NCI-H2171 (cell line): ENCODE data around the gene SLC12A3.

ENCODE experiments used
- DNase-seq: peaks from one replicate; lab custom pipeline; 2025; lab: John Stamatoyannopoulos, UW

The SLC12A3 gene

DNA sequence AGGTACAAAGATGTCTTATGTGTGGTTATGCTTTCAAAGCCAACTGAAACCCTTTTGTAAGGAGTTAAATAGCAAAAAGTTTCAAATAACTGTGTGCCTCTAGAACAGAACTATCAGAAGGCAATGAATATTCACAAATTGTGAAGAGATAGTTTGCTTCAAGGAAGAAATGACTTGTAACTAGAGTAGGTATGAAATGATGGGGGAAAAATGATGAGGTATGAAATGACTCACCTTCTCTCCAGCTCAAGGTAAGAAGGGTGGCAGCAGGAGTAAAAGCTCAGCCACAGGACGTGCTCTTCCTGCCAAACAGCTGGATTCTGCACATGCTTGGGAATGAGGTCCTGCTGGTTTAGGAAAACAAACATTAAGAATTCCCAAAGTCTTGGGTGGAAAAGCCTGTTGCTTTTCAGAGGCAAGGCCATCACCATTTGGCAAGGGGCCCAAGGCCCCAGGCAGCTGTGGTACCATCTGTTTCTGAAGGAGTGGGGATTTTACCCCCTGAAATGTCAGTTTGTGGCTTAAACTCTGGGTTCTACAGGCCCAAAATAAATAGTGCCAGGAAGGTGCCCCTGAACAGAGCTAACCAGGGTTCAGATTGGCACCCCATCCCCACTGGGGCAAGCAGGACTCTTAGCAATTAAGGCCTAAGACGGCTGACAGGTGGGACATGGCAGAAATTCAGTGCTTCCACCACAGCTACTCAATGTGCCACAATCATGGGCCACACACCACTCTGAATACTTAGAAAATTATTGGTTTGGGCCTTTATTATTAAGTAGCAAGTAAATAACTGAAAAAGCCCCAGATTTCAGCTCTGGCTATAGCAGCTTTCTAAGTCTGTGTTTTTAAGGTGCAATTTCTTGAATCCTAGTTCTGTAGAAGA is 80.2 kb downstream of the SLC12A3 start:
- DNase-seq: no peak

DNA sequence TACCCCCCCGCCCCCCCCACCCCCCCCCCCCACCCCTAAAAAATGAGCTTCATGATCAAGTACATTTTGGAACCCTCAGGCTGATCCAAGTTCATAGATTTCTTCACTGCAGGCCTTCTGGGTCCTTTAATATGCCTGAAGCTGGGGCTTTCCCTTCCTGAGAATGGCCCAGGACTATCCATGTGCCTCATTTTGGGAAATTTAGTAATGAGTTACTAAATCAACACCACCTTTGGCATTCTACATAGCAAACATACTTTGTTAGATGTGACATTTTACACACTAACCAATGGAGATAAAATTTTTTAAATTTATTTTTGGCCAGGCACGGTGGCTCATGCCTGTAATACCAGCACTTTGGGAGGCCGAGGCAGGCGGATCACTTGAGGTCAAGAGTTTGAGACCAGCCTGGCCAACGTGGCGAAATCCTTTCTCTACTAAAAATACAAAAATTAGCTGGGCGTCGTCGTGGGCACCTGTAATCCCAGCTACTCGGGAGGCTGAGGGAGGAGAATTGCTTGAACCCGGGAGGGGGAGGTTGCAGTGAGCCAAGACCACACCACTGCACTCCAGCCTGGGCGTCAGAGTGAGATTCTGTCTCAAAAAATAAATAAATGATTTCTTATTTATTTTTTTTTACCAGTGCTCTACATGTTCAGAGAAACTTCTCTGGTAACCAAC is 81.0 kb downstream of the SLC12A3 start:
- DNase-seq: no peak

DNA sequence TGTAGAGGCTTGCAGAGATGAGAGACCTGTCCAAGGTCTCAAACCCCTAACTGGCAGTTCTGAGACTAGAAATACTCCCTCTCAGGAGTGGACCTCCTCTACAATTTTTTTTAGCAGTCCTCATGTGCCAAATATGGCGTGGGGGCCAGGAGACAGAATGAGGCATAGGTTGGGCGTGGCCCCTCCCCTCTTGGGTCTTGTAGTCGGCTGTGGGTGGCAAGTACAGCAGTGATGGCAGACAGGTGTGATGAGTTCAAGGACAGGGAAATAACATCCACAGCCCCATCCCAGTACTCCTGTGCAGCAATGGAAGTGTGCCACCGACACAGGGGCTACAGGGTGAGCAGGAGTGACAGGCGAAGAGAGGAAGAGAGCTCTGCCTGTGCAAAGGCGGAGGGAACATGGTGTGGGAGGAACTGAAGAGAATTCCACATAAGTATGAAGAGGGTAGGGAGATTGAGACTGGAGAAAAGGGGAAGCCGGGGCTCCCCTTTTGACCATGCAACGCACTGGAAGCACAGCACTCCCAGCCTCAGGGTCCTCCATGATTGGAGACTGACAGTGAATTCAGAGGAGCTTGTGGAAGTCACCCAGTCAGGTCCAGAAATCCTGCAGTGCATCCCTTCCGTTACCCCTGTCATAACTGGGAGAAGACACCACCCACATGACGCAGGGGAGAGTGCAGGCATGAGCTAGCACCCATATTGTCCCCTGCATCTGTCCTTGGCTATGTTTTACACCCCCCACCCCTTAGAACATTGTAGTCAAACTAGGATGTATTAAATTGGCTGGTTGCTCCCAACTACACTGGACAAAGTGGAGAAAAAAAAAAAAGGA is 82.0 kb downstream of the SLC12A3 start:
- DNase-seq: no peak

DNA sequence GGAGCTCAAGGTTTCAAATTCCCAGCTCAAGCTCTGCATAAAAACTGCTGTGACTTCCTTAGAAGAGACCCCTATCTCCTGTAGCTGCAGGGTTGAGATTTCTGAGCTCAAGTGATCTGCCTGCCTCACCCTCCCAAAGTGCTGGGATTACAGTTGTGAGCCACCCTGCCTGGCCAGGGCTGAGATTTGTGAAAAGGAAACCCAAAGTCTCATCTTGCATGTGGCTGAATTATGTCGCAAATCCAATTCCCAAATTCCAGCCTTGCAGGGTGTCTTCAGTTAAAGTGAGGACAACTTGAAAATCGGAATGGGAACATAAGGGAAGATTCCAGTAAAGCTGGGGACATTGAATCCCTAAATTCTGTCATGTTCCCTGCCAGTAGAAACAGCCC is 82.6 kb downstream of the SLC12A3 start:
- DNase-seq: no peak

DNA sequence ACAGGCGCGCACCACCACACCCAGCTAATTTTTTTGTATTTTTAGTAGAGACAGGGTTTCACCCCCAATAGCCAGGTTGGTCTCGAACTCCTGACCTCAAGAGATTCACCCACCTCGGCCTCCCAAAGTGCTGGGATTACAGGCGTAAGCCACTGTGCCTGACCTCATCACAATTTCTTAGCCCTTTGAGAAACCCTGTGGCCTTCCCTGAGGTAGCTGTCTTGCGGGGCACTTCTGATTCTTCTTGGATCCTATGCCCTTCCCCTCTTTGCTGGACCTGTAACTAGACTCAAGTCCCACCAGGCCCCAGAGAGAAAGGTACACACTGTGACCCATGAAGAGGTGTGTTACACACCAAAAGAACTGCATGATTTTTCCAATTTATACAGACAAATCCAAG is 83.2 kb downstream of the SLC12A3 start:
- DNase-seq: no peak

DNA sequence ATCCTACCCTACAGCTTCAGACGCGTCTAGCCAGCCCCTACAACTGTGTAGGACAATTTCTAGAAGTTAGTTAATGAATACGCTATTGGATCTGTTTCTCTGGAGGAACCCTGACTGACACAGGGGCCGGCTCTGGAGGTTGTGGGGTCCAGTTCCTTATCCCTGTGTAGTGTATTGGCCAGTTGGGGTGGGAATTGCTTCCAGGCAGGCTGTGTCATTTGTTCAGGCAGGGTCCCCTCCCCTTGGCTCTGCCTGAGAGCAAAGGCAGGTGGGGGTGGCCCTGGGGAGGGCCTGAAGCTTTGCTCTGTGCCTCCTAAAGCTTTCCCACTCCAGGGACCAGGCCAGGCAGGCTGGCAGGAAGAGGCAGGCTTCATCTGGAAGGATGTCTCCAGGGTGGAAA is 85.0 kb downstream of the SLC12A3 start:
- DNase-seq: no peak

DNA sequence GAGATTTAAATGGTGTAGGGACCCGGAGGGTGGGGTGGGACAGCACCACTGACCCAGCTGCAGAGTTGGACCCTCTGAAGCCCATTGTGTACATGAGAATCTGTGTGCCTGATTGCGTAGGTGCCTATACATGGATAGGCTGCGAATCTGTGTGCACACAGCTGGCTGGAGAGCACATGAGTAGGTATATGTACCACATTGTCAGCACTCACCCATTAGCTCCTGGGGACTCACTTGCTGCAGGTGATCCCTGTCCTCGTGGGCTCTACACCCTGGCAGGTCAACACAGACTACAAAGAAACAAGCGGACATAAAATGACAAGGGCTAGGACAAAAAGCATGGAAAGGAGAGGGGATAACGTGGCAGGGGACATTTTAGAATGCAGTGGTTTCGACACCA is 85.4 kb downstream of the SLC12A3 start:
- no peak for DNase-seq

DNA sequence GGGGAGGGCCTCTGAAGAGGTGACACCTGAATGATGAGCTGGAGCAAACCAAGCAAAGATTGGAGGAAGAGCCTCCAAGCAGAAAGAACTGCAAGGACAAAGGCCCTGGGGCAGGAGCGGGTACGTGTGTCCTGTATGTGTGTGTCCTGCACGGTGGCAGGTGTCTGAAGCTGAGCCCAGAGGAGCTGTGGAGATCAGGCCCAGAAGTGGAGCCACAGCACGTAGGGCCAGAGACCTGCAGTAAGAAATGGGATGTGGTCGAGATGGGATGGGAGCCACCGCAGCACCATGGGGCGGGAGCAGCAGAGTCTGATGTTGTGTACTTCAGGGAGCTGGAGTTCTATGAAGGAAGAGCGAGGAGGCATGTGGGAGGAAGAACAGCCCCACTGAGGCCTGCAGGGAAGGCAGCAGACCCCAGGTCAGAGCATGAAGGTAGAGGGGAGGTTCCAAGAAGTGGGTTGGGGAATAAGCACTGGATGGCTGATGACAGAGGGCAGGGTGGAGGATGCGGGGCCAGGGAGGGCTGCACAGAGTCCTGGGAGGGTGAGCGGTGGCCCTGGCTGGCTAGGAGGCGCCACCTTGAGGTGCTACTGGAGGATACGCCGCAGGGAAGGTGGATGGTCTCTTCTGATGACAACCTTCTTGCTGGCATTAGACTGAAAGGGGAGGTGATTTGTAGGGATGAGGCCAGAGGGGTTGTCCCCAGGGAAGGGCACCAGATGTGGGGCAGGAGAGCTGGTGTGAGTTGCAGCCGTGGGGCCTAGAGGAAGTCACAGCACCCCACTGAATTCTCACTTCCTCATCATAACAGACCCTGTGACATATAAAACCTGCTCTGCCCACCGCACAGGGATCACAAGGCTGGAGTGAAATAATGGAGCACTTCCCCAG is 86.1 kb downstream of the SLC12A3 start:
- no peak for DNase-seq

DNA sequence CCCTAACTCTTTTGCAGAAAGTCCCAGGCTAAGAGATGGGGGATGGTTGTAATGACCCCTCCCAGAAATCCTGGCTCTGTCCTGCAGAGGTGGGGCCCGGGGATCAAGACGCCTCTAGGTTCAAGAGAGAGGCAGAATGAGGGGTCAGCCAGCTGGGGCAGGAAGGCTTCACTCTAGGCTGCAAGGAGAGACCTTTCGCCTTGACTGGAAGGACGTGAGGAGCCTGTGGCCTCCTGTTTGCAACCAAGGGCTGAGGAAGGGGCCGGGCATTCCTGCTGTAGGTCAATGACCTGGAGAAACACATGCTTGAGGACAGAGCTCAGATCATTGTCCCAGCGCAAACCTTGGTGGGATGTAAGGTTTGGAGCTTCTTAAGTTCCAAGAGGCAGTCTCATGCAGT is 88.0 kb downstream of the SLC12A3 start:
- DNase-seq: no peak

DNA sequence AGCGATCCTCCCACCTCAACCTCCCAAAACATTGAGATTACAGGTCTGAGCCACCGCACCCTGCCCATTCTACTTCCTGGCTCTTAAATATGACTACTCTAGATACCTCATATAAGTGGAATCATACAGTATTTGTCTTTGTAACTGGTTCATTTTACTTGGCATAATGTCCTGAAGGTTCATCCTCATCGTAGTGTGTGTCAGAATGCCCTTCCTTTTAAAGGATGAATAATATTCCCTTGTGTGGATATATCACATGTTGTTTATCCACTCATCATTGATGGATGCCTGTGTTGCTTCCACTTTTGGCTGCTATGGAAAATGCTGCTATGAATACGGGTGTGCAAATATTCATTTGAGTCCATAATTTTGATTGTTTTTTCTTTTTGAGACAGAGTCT is 91.1 kb downstream of the SLC12A3 start:
- no peak for DNase-seq

DNA sequence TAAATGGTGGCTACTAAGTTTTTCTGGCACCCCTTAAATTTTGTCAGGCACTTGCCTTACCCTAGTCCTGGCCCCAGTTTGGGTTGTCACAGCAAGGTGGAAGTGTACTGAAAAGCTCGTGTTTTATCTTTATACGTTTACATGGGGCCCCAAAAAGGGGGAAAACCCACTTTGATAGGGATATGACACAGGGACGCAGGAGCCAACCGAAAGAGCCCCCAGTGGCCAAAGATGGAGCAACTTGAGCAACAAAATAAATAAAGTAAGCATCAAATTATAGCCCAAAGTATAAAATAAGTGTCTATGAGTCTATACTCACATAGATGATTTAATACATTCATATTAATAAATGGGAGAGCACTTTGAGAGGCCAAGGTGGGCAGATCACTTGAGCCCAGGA is 91.7 kb downstream of the SLC12A3 start:
- DNase-seq: no peak

DNA sequence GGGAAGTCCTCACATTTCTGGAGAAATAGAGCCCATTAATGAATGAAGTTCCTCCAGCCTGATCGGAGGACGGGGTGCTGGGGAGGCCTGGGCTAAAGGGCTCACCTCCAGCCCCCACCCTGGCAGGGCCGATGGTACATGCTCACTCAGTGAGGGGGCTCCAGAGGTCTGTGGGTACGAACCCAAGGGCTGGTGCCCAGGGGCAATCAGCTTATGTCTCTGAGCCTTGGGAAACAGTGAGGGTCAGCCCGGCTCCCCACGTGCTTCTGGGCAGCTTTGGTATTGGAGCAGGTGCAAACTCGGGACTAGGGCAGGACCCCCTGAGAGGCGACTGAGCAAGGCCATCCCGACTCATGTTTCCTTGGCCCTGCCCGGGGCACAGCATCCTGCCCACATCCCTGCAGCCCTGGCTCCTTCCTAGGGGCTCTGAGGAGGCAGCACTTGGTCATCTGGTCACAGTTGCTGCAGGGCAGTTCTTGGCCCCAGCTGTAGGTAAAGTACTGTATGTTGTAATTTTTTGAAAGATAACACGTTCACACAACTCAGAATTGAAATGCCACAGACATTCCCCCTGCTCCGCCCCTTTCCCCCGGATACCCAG is 95.8 kb downstream of the SLC12A3 start:
- no peak for DNase-seq

DNA sequence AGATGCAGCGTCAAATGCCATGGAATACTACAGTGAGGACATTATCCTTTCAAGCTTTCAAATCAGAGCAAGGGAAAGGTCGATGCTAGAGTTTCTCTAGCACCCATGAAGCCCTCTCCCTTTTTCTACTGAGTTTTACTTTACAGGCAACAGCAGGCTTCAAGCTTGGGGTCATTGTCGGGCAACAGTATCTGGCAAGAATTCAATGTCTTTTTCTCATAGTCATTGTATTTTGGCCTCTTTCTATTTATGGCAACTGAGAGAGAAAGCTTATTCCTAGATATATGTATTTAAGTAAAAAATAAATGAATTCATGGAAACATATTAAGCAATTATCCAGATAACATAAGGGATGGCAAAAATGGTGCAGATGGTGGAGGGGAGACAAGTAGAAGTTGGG is 96.4 kb downstream of the SLC12A3 start:
- no peak for DNase-seq

DNA sequence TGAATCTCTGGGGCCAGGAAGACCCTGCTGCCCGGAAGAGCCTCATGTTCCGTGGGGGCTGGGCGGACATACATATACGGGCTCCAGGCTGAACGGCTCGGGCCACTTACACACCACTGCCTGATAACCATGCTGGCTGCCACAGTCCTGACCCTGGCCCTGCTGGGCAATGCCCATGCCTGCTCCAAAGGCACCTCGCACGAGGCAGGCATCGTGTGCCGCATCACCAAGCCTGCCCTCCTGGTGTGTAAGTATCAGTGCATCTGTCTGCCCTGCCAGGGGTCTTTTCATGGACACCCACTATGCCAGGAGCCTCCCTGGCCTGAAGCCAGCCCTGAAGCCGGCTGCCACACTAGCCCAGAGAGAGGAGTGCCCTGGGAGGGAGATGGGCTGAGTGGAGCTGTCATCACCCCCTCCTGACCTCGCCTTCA is 96.9 kb downstream of the SLC12A3 start, which contains the start of gene CETP:
TSS of gene CETP (plus strand) at position 100 of the 431 bp plus-strand sequence. CDS start at position 130, 30 bp downstream.
- DNase-seq: no peak

DNA sequence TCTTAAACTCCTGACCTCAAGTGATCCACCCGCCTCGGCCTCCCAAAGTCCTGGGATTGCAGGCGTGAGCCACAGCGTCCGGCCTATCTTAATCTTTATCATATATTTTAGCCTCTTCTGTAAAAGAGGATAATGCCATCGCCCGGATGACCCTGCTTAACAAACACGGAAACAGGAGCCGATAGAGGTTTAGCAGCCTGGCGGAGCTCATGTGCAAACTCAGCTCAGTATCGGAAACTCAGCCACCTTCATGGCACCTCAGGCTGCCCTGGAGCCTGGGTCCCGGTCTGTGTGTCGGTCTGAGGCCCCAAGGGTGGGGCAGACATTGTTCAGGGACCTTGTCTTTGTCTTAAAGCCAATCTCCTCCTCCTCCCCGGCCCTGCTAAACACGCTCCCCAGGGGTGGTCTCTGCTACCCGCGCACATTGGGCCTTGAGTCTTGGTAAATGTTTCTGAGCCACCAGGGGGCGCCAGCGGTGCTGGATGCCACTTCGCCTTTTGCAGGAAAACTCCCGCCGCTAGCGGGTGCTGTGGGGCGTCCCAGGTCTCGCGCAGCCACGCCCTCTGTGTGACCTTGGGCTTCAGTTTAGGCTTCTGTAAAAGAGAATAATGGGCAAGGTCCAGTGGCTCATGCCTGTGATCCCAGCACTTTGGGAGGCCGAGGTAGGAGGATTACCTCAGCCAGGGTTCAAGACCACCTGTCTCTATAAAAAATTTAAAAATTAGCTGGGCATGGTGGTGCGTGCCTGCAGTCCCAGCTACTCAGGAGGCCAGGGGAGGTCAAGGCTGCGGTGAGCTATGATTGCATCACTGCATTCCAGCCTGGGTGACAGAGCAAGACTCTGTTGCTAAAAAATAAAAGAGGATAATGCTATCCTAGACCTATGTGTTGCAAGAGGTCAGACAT is 99.5 kb downstream of the SLC12A3 start:
- no peak for DNase-seq
